ENCODE measurements around the gene SBF2.

GRCh38 chr11:9756878-9757277 lies 537.1 kb downstream of the SBF2 start:
- TF ChIP-seq, protein P1, sequence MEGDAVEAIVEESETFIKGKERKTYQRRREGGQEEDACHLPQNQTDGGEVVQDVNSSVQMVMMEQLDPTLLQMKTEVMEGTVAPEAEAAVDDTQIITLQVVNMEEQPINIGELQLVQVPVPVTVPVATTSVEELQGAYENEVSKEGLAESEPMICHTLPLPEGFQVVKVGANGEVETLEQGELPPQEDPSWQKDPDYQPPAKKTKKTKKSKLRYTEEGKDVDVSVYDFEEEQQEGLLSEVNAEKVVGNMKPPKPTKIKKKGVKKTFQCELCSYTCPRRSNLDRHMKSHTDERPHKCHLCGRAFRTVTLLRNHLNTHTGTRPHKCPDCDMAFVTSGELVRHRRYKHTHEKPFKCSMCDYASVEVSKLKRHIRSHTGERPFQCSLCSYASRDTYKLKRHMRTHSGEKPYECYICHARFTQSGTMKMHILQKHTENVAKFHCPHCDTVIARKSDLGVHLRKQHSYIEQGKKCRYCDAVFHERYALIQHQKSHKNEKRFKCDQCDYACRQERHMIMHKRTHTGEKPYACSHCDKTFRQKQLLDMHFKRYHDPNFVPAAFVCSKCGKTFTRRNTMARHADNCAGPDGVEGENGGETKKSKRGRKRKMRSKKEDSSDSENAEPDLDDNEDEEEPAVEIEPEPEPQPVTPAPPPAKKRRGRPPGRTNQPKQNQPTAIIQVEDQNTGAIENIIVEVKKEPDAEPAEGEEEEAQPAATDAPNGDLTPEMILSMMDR (conservative IDR thresholded peaks at IDR 0.05; ENCODE audit: low read depth, low read length): no peak
- TF ChIP-seq EZH2phosphoT487 (IDR thresholded peaks at IDR 0.05; ENCODE audit: borderline replicate concordance, low read length) (no peak), EZH2 (IDR thresholded peaks at IDR 0.05; ENCODE audit: low read length, unreplicated experiment) (no peak)
